ENCODE data around the gene ADGRG6. TPM values are rescaled to one million over a fixed set of nuclear protein-coding genes. Genes with fewer than 3 reads are reported as not detected.
"Not testable (repeated sequence)": the region's sequence is repeated elsewhere in the genome, so short reads cannot be mapped to it uniquely, and the experiment has no call there.

ADGRG6 gene
- total RNA-seq, 1 experiment from 2014 or later, result 98.7 TPM

- Mint-ChIP-seq H3K9me3 (ENCODE audit: unreplicated experiment) (peaks cover 16% of the 10 kb centered on the region), H3K27me3 (ENCODE audit: insufficient read depth, unreplicated experiment) (no peaks in the 10 kb centered on the region), H3K27ac (ENCODE audit: unreplicated experiment) (no peak overlapping the region), H3K36me3 (ENCODE audit: insufficient read depth, unreplicated experiment) (peaks cover 57% of the 10 kb centered on the region), H3K4me1 (ENCODE audit: low read depth, unreplicated experiment) (no peaks in the 10 kb centered on the region), H3K4me3 (ENCODE audit: unreplicated experiment) (no peak overlapping the region)
- CTCF ChIA-PET, result no interaction called here
- no peaks in the 10 kb centered on the region for H3K27me3 ChIP-seq (replicated peaks; ENCODE audit: control insufficient read depth, insufficient read depth, low read length)
- TF ChIP-seq CTCF (IDR thresholded peaks at IDR 0.05; ENCODE audit: insufficient read depth in 1 of 2, low read depth in 1 of 2, low read length in 1 of 2, severe bottlenecking in 1 of 2, unreplicated experiment in 1 of 2), result no peak
- no TSS peak for BruUV-seq (replicated peaks)
- DNase-seq, result no peak
- H3K4me3 ChIP-seq (ENCODE audit: low read depth, low read length), result no peak overlapping the region
- H3K4me1 ChIP-seq, result no peaks in the 10 kb centered on the region
- H3K9me3 ChIP-seq, result no peaks in the 10 kb centered on the region
- intact Hi-C loops (cut with micrococcal nuclease; ENCODE audit: unreplicated experiment), result no loop called here
- H3K36me3 ChIP-seq (ENCODE audit: control insufficient read depth, insufficient read depth, low read length), result no peaks in the 10 kb centered on the region; the same call in none of the 2 replicates
- POLR2A ChIA-PET, result interaction anchor here (0.5 to 0.6 kb wide), 2 partner anchors 10 to 168 kb away, joined by 4 to 5 read pairs; no protein-coding TSS in a partner anchor
Measured at GRCh38 chr6:142420802-142421201, 119.0 kb downstream of the ADGRG6 start.

GRCh38 chr6:142421285-142422117 is 119.7 kb downstream of the ADGRG6 start:
- ChIA-PET POLR2A (interaction anchor here (0.5 to 0.6 kb wide), 2 partner anchors 10 to 168 kb away, joined by 4 to 5 read pairs; no protein-coding TSS in a partner anchor), CTCF (no interaction called here)
- no peaks in the 10 kb centered on the region for H3K9me3 ChIP-seq
- no peak overlapping the region for H3K4me3 ChIP-seq (ENCODE audit: low read depth, low read length)
- H3K36me3 ChIP-seq (ENCODE audit: control insufficient read depth, insufficient read depth, low read length), result no peaks in the 10 kb centered on the region; the same call in none of the 2 replicates
- H3K27ac Mint-ChIP-seq (ENCODE audit: unreplicated experiment), result no peak overlapping the region
- no peaks in the 10 kb centered on the region for H3K4me1 ChIP-seq
- intact Hi-C loops (cut with micrococcal nuclease; ENCODE audit: unreplicated experiment), result no loop called here
- no peak overlapping the region for H3K4me3 Mint-ChIP-seq (ENCODE audit: unreplicated experiment)
- TF ChIP-seq CTCF (IDR thresholded peaks at IDR 0.05; ENCODE audit: insufficient read depth in 1 of 2, low read depth in 1 of 2, low read length in 1 of 2, severe bottlenecking in 1 of 2, unreplicated experiment in 1 of 2), result no peak
- no TSS peak for BruUV-seq (replicated peaks)
- peaks cover 57% of the 10 kb centered on the region for H3K36me3 Mint-ChIP-seq (ENCODE audit: insufficient read depth, unreplicated experiment)
- DNase-seq, result no peak
- no peaks in the 10 kb centered on the region for H3K27me3 Mint-ChIP-seq (ENCODE audit: insufficient read depth, unreplicated experiment)
- H3K4me1 Mint-ChIP-seq (ENCODE audit: low read depth, unreplicated experiment), result no peaks in the 10 kb centered on the region
- no peaks in the 10 kb centered on the region for H3K27me3 ChIP-seq (replicated peaks; ENCODE audit: control insufficient read depth, insufficient read depth, low read length)
- peaks cover 19% of the 10 kb centered on the region for H3K9me3 Mint-ChIP-seq (ENCODE audit: unreplicated experiment)

GRCh38 chr6:142426444-142427132 is 124.8 kb downstream of the ADGRG6 start:
- DNase-seq; CTCF ChIA-PET; H3K36me3 ChIP-seq (ENCODE audit: control insufficient read depth, insufficient read depth, low read length); H3K9me3 ChIP-seq; H3K27me3 Mint-ChIP-seq (ENCODE audit: insufficient read depth, unreplicated experiment); H3K4me3 Mint-ChIP-seq (ENCODE audit: unreplicated experiment); H3K4me1 ChIP-seq; H3K4me1 Mint-ChIP-seq (ENCODE audit: low read depth, unreplicated experiment); H3K27ac Mint-ChIP-seq (ENCODE audit: unreplicated experiment); H3K4me3 ChIP-seq (ENCODE audit: low read depth, low read length); intact Hi-C loops (cut with micrococcal nuclease; ENCODE audit: unreplicated experiment); H3K27me3 ChIP-seq (replicated peaks; ENCODE audit: control insufficient read depth, insufficient read depth, low read length); BruUV-seq (replicated peaks); POLR2A ChIA-PET: not testable (repeated sequence)
- Mint-ChIP-seq H3K36me3 (ENCODE audit: insufficient read depth, unreplicated experiment) (peaks cover 50% of the 10 kb centered on the region), H3K9me3 (ENCODE audit: unreplicated experiment) (peaks cover 19% of the 10 kb centered on the region)

- BruUV-seq (replicated peaks); H3K4me3 ChIP-seq (ENCODE audit: low read depth, low read length); H3K27ac Mint-ChIP-seq (ENCODE audit: unreplicated experiment); H3K27me3 ChIP-seq (replicated peaks; ENCODE audit: control insufficient read depth, insufficient read depth, low read length); H3K4me1 Mint-ChIP-seq (ENCODE audit: low read depth, unreplicated experiment); H3K4me1 ChIP-seq; H3K9me3 ChIP-seq; H3K36me3 ChIP-seq (ENCODE audit: control insufficient read depth, insufficient read depth, low read length); DNase-seq; H3K4me3 Mint-ChIP-seq (ENCODE audit: unreplicated experiment); POLR2A ChIA-PET; H3K27me3 Mint-ChIP-seq (ENCODE audit: insufficient read depth, unreplicated experiment); CTCF ChIA-PET; intact Hi-C loops (cut with micrococcal nuclease; ENCODE audit: unreplicated experiment): not testable (repeated sequence)
- H3K9me3 Mint-ChIP-seq (ENCODE audit: unreplicated experiment), result peaks cover 19% of the 10 kb centered on the region
- peaks cover 50% of the 10 kb centered on the region for H3K36me3 Mint-ChIP-seq (ENCODE audit: insufficient read depth, unreplicated experiment)
Measured at GRCh38 chr6:142428468-142428867, 126.7 kb downstream of the ADGRG6 start.

Data from Caco-2 (cell line).